Mucosa of stomach (tissue), 1 donor: ENCODE results near the gene TMEM120B.

Source experiments
- H3K27me3 ChIP-seq: one replicate; pipeline ENCODE4 v1.7.0; 2013; ENCODE audit warnings: mild to moderate bottlenecking, low read length; ENCODE audit not compliant: control insufficient read depth, insufficient read depth
- H3K36me3 ChIP-seq: one replicate; pipeline ENCODE4 v1.7.0; 2013; ENCODE audit warnings: low read length; ENCODE audit not compliant: control insufficient read depth, insufficient read depth
- H3K4me1 ChIP-seq: one replicate; pipeline ENCODE4 v1.7.0; 2013; ENCODE audit warnings: mild to moderate bottlenecking, low read length; ENCODE audit not compliant: control insufficient read depth, insufficient read depth
- H3K4me3 ChIP-seq: one replicate; pipeline ENCODE4 v1.7.0; 2013; ENCODE audit warnings: low read length
- H3K9ac ChIP-seq: one replicate; pipeline ENCODE4 v1.7.0; 2013; ENCODE audit warnings: mild to moderate bottlenecking, low read length, moderate library complexity
- H3K9me3 ChIP-seq: one replicate; pipeline ENCODE4 v1.7.0; 2013; ENCODE audit warnings: mild to moderate bottlenecking, low read length, moderate library complexity; ENCODE audit not compliant: control insufficient read depth
- donor health status: Pancreatic carcinoma.

TMEM120B gene

DNA sequence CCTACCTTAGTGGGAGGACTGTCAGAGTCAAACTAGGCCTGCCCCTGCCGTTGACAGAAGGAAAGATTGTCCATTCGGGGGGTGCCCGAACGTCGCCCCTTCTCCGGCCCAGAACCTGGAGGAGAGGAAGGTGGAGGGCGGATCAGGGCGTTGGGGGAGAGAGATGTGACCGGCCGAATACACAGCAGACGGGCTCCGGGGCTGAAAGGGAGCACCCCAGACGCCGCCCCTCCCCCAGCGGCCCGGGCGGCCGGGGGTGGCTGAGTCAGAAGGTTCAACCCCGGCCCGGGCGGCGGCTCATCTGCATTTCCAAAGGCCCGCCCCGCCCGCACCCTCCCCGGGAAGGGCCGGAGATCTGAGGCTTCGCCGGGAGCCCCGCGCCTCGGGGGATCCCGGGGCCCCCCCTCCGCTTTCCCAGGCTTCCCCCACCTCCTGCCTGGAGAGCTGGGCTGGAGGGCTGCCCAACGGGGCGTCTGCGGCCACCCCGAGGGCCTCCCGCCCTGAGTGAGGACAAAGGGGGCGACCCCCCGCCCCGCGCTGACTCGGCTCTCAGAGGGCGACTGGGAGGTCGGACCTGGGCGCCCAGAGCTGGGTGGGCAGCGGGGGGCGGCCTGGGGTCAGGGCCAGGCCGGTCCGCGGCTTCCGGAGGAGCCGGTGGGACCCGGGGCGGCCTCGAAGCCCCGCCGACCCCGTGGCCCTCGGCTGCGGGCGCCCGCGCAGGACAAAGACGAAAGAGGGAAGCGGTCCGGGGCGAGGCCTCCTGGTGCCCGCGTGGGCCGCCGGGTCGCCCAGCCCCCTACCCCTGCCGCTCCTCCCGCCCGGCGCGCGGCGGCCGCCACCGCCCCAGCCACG lies 87.5 kb downstream of the TMEM120B start:
- Histone ChIP-seq H3K4me3 (peak overlapping the region; percentile 2), H3K9ac (peak overlapping the region; percentile 100), H3K4me1 (peaks cover 44% of the 10 kb centered on the region), H3K27me3 (no peaks in the 10 kb centered on the region), H3K36me3 (peaks cover 7% of the 10 kb centered on the region), H3K9me3 (no peaks in the 10 kb centered on the region)

DNA sequence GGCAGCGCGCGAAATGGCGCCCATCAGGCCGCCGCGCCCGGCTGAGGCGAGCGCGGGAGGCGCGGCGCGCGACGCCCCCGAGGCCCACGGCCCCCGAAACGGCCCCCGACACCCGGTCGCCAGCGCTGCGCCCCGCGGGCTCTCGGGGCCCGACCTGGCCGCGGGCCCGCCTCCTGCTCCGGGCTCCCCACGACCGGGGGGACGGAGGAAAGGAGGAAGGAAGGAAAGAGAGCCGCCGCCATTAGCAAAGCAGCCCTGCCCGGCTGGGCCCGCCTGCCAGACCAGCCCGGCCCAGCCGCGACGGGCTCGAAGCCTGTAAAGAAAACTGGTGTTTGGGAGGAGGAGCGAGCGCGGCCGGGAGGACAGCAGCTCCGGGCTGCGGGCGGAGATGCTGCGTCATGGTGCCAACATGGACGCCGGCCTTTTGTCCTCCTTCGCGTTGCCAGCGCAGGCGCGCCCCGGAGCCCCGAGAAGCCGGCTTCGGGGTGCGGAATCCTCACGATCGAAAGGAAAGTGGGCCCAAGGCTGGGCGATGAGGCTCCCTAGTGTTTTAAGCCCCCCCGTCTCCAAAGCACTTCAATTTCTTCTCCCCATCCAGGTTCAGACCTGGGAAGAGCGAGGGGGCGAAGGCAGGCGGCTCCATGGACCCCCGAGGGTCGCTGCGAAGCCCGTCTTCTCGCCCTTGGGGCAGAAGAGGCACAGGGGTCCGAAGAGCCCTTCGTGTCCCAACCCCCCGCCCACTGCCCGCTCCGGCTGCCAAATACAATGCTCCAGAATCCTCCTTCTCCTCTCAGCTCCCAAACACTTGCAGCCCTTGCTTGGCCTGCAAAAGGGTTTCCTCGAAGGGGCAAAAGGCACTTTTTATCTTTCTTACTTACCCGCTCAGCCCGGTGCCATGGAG lies 88.4 kb downstream of the TMEM120B start:
- no peaks in the 10 kb centered on the region for H3K27me3 ChIP-seq
- H3K9ac ChIP-seq: peak overlapping the region; percentile 100
- peaks cover 10% of the 10 kb centered on the region for H3K36me3 ChIP-seq
- peak overlapping the region; percentile 18 for H3K4me3 ChIP-seq
- no peaks in the 10 kb centered on the region for H3K9me3 ChIP-seq
- peaks cover 38% of the 10 kb centered on the region for H3K4me1 ChIP-seq

DNA sequence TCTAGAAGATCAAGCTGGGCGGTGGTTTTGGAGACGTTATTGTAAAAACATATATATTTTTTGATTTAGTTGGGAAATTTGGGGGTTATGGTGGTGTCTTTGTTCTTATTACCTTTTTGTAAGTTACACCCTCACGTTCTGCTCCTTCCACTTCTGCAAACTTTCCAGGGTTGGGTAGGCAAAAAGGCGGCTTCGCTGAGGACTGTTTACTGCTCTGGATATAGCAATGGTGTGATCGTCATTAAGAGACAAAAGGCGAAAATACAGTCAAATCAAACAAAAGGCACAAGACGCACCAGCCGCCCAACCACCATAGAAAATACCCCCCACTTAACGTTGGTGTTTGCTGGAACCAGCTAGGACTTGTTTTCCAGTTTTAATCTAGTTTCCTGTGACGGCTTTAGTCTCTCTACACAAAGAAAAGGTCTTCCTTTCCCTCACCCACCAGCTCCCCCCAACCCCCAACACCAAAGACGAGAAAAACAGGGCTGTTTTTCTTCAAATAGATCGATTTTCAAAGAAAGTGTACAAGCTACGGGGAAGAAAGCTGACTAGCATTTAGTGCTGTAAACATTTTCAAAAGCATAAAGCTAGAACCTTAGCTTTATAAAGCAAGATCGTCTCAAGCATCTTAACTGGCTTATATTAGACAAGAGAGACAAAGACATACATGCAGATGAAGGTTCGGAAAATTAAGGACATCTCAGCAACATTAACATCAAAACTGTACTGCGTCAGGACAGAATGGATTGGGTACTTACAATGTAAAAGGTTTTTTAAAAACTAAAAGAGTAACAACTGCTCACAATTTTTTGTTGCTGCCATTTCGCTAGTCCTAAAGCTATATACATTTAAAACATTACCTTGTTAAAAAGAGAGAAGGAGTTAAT lies 89.3 kb downstream of the TMEM120B start:
- Histone ChIP-seq H3K4me1 (peaks cover 38% of the 10 kb centered on the region), H3K27me3 (no peaks in the 10 kb centered on the region), H3K9me3 (no peaks in the 10 kb centered on the region), H3K36me3 (peaks cover 4% of the 10 kb centered on the region), H3K4me3 (peak overlapping the region; percentile 18), H3K9ac (peak overlapping the region; percentile 100)

DNA sequence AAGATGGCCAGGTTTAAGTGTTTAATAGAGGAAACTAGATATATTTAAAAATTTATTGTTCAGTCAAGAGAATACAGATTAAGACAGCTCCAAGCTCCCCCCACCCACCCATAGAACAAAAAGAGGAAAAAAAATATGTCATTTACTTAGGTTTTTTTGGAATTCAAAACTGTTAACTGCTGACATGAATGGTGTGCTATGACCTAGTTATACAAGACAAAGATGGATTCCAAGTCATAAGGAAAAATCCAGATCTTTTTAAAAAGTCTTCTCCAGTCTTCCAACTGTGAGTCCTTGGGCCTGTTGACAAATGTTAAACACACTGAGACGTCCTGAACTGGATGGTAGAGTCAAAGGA lies 89.9 kb downstream of the TMEM120B start:
- Histone ChIP-seq H3K4me3 (peak overlapping the region; percentile 18), H3K9ac (peak overlapping the region; percentile 100), H3K36me3 (peaks cover 4% of the 10 kb centered on the region), H3K9me3 (no peaks in the 10 kb centered on the region), H3K4me1 (peaks cover 37% of the 10 kb centered on the region), H3K27me3 (no peaks in the 10 kb centered on the region)

DNA sequence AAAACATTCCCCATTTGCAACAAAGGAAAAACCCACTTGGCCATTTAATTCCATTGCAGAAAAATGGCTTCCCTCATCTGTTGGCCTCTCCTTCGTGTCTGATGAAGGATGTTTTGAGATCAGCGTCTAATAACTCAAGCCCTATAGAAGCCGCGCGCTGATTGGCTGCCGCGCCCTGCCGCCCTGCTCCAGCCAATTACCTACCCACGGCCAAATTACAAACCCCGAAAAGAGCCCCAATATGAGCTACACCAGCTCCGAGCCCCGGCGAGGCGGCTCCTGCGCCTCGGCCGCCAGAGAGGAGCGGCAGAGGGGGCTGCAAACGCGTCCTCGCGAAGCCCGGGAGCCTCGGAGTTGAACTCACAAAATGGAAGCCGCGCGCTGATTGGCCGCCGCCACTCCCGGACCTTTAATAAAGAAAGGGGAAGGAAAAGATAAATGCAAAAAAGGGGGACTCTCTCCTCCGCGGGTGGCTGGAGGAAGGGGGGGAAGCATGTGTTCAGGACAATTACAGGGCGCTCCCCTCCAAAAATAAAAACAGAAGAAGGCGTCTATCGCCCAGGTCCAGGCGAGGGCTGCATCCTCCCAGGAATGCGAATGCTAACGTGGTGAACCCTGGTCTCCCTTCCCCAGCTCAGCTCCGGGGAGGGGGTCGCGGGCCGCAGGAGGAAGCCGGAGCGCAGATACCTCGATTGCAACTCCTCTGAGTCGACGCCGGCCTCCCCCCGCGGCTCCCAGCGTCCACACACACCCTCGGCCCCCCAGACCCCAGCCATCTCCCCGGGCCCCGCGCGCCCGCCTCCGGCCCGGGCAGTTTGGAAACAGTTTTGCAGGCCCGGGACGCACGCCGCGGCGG lies 90.5 kb downstream of the TMEM120B start:
- peaks cover 31% of the 10 kb centered on the region for H3K4me1 ChIP-seq
- H3K9ac ChIP-seq: peak overlapping the region; percentile 100
- no peaks in the 10 kb centered on the region for H3K27me3 ChIP-seq

DNA sequence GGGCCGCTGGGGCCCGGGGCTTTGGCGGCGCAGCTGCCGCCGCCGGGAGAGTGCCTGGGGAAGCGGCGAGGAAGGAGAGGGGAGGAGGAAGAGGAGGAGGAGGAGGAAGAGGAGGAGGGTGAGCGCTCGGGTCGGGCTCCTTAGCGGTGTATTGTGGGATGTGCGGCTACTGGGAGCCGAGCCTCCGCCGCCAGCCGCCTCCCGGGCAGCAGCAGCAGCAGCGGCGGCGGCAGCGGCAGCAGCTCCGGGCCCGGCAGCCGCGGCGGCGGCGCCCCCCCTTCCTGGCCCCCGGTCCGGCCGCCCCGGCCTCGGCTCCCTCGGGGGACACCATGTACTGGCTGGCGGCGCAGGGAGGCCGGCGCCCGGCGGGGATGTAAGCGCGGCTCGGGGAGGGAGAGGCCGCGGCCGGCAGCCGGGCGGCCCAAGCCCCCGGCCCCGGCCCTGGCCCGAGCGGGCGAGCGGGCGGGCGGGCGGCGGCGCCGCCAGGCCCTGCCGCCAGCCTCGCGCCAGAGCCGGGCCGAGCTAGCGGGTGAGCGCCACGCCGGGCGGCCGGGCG lies 91.4 kb downstream of the TMEM120B start, which contains the start of gene SETD1B:
SETD1B (plus strand) TSS at position 149 of the 556 bp plus-strand sequence. CDS start 729 bp downstream, outside the sequence.
- Histone ChIP-seq H3K4me3 (peak within 1 kb of the TSS; percentile 63), H3K36me3 (peaks cover 4% of the 10 kb centered on the region), H3K27me3 (no peaks in the 10 kb centered on the region), H3K9ac (peak within 1 kb of the TSS; percentile 100), H3K9me3 (no peaks in the 10 kb centered on the region), H3K4me1 (peaks cover 22% of the 10 kb centered on the region)

More for the DNA sequence above, 90.5 kb downstream of the TMEM120B start:
- Histone ChIP-seq H3K36me3 (peaks cover 4% of the 10 kb centered on the region), H3K9me3 (no peaks in the 10 kb centered on the region), H3K4me3 (peak overlapping the region; percentile 18)

DNA sequence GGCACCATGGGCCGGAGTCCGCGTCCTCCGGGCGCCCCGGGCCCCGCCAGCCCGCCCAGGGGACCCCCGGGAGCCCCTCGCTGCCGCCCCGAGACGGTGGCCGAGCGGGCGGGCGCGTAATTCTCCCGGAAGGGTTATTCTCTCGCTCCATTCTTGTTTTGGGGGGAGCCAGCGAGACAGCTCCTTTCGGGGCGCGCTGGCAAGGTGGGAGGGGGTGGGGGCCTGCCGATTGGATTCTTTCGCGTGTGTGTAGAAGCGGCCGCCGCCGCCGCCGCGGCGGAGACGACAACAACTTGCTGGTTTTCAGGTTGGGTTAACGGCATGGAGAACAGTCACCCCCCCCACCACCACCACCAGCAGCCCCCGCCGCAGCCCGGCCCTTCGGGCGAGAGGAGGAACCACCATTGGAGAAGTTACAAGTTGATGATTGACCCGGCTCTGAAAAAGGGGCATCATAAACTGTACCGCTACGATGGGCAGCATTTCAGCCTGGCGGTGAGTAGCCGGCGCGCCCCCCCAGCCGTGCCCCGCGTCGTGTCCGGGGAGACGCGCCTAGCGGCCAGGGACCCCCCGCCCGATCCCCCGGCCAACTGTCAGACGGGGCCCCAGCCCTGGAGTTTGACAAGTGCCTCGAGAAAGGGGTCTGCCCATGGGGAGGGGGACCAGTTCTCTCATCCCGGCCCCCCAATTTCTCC lies 92.0 kb downstream of the TMEM120B start:
- Histone ChIP-seq H3K9me3 (no peaks in the 10 kb centered on the region), H3K9ac (peak overlapping the region; percentile 80), H3K4me1 (peaks cover 17% of the 10 kb centered on the region), H3K36me3 (peaks cover 8% of the 10 kb centered on the region), H3K4me3 (peak overlapping the region; percentile 63), H3K27me3 (no peaks in the 10 kb centered on the region)

DNA sequence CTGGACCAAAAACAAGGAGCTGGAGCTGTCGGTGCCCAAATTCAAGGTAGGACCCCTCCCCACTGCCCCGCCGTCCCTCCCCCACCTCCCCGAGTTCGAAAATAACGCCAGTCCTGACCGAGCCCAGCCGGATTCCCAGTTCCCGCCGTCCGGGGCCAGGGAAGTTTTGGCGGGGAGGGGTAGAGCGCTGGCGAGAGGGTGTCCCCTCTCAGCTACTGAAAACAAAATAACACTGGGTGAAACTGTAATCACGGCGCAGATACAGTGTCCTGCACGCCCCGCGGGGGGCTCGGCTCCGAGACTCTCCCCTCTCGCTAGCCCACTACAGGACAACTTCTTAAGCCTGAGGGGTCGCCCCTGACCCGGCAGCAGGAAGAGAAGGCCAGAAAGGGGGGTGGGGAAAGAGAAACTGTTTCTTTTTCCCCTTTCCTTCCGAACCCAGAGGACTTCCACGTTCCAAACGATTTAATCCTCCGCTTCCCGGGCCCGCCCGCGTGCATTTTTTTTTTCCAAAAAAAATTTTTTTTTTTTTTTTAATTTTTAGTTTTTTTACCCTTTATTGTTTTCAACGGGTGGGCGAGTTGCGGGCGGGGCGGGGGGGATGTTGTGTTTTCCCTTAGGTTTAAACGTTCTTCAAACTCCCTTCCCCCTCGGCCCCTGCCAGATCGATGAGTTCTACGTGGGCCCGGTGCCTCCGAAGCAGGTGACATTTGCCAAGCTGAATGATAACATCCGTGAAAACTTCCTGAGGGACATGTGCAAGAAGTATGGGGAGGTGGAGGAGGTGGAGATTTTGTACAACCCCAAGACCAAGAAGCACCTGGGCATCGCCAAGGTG lies 92.8 kb downstream of the TMEM120B start:
- H3K9ac ChIP-seq: peak overlapping the region; percentile 80
- peaks cover 8% of the 10 kb centered on the region for H3K36me3 ChIP-seq
- peak overlapping the region; percentile 63 for H3K4me3 ChIP-seq
- H3K27me3 ChIP-seq: no peaks in the 10 kb centered on the region
- H3K4me1 ChIP-seq: peaks cover 19% of the 10 kb centered on the region
- no peaks in the 10 kb centered on the region for H3K9me3 ChIP-seq

DNA sequence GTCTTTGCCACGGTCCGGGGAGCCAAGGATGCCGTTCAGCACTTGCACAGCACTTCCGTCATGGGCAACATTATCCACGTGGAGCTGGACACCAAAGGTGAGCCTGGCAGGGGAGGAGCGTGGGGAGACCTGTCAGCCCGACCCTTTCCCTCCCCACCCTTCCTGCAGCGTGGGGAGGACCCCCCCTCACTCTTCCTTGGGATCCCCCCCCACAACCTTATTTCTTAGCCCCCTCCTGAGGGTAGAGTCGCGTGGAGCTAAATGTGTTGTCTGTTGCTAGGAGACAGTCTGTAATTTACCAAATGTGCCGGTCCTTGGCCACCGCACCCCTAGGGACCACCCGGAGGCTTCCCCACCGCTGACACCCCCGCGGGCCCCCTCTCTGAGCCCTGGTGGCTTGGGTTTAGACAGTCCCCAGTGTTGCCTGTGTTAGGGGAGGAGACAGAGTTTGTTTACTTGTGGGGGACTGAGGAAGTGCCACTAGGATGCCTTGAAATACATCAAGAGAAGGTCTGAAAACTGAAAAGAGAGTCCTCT lies 93.5 kb downstream of the TMEM120B start:
- Histone ChIP-seq H3K4me1 (peaks cover 25% of the 10 kb centered on the region), H3K9me3 (no peaks in the 10 kb centered on the region), H3K36me3 (peaks cover 8% of the 10 kb centered on the region), H3K4me3 (peak overlapping the region; percentile 31), H3K9ac (peak overlapping the region; percentile 19), H3K27me3 (no peaks in the 10 kb centered on the region)
